SK-N-SH (cell line): ENCODE data around the gene HOMER2. TPM values are rescaled to one million over a fixed set of nuclear protein-coding genes. Genes with fewer than 3 reads are reported as not detected.

Experiments used
- CTCF ChIA-PET: fragments of 300-600, 350-600 bp; formaldehyde crosslinking; extraction: SDS; loops from one replicate; lab custom pipeline; 2021; lab: Yijun Ruan, JAX
- POLR2A ChIA-PET: fragments of 350-600 bp; sonication (Branson Sonifier 250); formaldehyde crosslinking; extraction: SDS; loops from one replicate; lab custom pipeline; 2020; ENCODE audit warnings: antibody characterized with exemption, inconsistent platforms; lab: Yijun Ruan, JAX
- DNase-seq: peaks from one replicate; pipeline ENCODE4 v3.0.0; 2012
- H2AFZ ChIP-seq: fragments of 200-600 bp; sonication (generic); 2 replicates; pipeline ENCODE4 v1.8.1; 2016; ENCODE audit warnings: antibody characterized with exemption, mild to moderate bottlenecking, low read depth
- H3F3A ChIP-seq: fragments of 200-600 bp; sonication (generic); replicated peaks from 2 replicates; pipeline ENCODE3; 2016; ENCODE audit warnings: antibody characterized with exemption, mild to moderate bottlenecking; ENCODE audit not compliant: insufficient read depth
- H3K27ac ChIP-seq, 2 experiments: fragments of 200-500 bp in 1 of 2; fragments of 200-600 bp in 1 of 2; sonication (Bioruptor generic) in 1 of 2; sonication (generic), shearing (Covaris generic) in 1 of 2; 2 replicates each; pipeline versions ENCODE4 v1.5.1 to v1.6.1; 2014 to 2016; ENCODE audit warnings: low read depth in 2 of 2, inconsistent platforms in 1 of 2, low read length in 1 of 2, mild to moderate bottlenecking in 1 of 2, mixed read lengths in 1 of 2
- H3K27me3 ChIP-seq: fragments of 200-600 bp; sonication (generic), shearing (Covaris generic); 2 replicates; pipeline ENCODE4 v1.6.1; 2016; ENCODE audit warnings: mixed run types; ENCODE audit not compliant: insufficient read depth
- H3K36me3 ChIP-seq, 2 experiments: fragments of 200-500 bp in 1 of 2; fragments of 200-600 bp in 1 of 2; sonication (Bioruptor generic) in 1 of 2; sonication (generic) in 1 of 2; replicated peaks in 1 of 2; 2 replicates each; pipeline versions ENCODE3 to v1.5.1; 2014 to 2016; ENCODE audit warnings: low read length in 1 of 2, mild to moderate bottlenecking in 1 of 2; ENCODE audit not compliant: insufficient read depth in 2 of 2, control insufficient read depth in 1 of 2
- H3K4me1 ChIP-seq, 2 experiments: fragments of 200-500 bp in 1 of 2; fragments of 200-600 bp in 1 of 2; sonication (Bioruptor generic) in 1 of 2; sonication (generic), shearing (Covaris generic) in 1 of 2; 2 replicates each; pipeline versions ENCODE4 v1.5.1 to v1.6.1; 2014 to 2016; ENCODE audit warnings: low read depth in 1 of 2, low read length in 1 of 2, mixed run types in 1 of 2; ENCODE audit not compliant: insufficient read depth in 2 of 2, control insufficient read depth in 1 of 2
- H3K4me2 ChIP-seq: fragments of 200-600 bp; sonication (generic), shearing (Covaris generic); 2 replicates; pipeline ENCODE4 v1.6.1; 2017; ENCODE audit warnings: mixed run types
- H3K4me3 ChIP-seq, 2 experiments: fragments of 200-500 bp in 1 of 2; fragments of 200-600 bp in 1 of 2; sonication (Bioruptor generic) in 1 of 2; sonication (generic), shearing (Covaris generic) in 1 of 2; 2 replicates each; pipeline versions ENCODE4 v1.5.1 to v1.8.1; 2014 to 2016; ENCODE audit warnings: low read depth in 2 of 2, inconsistent platforms in 1 of 2, low read length in 1 of 2, mild to moderate bottlenecking in 1 of 2, mixed read lengths in 1 of 2, moderate library complexity in 1 of 2
- H3K79me2 ChIP-seq: fragments of 200-600 bp; sonication (generic); 2 replicates; pipeline ENCODE4 v1.8.1; 2017; ENCODE audit warnings: mild to moderate bottlenecking; ENCODE audit not compliant: insufficient read depth
- H3K9ac ChIP-seq: fragments of 200-600 bp; sonication (generic); 2 replicates; pipeline ENCODE4 v1.6.1; 2017; ENCODE audit warnings: mixed run types
- H3K9me2 ChIP-seq: fragments of 200-600 bp; sonication (generic); 2 replicates; pipeline ENCODE4 v1.6.1; 2017; ENCODE audit warnings: mixed run types
- H3K9me3 ChIP-seq: fragments of 200-600 bp; sonication (generic); 2 replicates; pipeline ENCODE4 v1.6.1; 2017; ENCODE audit warnings: mixed run types, mild to moderate bottlenecking, moderate library complexity
- H4K20me1 ChIP-seq: fragments of 200-600 bp; sonication (generic); 2 replicates; pipeline ENCODE4 v1.6.1; 2017; ENCODE audit warnings: mild to moderate bottlenecking, mixed run types; ENCODE audit not compliant: insufficient read depth
- CHD2 ChIP-seq: fragments of 150-350 bp; IDR thresholded peaks from 2 replicates; pipeline ENCODE4 v1.6.1; 2018; ENCODE audit warnings: low read length; ENCODE audit not compliant: partially characterized antibody
- EP300 ChIP-seq, 2 experiments: IDR thresholded peaks; 2 replicates each; pipeline versions ENCODE4 v1.4.0 to v1.6.1; 2012; ENCODE audit warnings: borderline replicate concordance in 1 of 2, low read depth in 1 of 2, low read length in 1 of 2
- FOSL2 ChIP-seq: IDR thresholded peaks from 2 replicates; pipeline ENCODE4 v1.4.0; 2012; ENCODE audit warnings: low read depth, mild to moderate bottlenecking, moderate library complexity, borderline replicate concordance
- GATA2 ChIP-seq: sonication (generic); formaldehyde crosslinking; IDR thresholded peaks from 2 replicates; pipeline ENCODE4 v1.5.0; 2020; ENCODE audit warnings: mild to moderate bottlenecking, missing genetic modification reagents
- IRF3 ChIP-seq: fragments of 150-350 bp; IDR thresholded peaks from 2 replicates; pipeline ENCODE4 v1.6.1; 2016; ENCODE audit warnings: mild to moderate bottlenecking, low read depth, low read length
- JUND ChIP-seq: IDR thresholded peaks from 2 replicates; pipeline ENCODE4 v1.4.0; 2012
- MAX ChIP-seq: IDR thresholded peaks from 2 replicates; pipeline ENCODE4 v1.4.0; 2012; ENCODE audit warnings: low read depth
- MXI1 ChIP-seq: IDR thresholded peaks from 2 replicates; pipeline ENCODE4 v1.6.1; 2012; ENCODE audit warnings: mild to moderate bottlenecking, low read depth, low read length, improper control_type of control experiment
- PBX3 ChIP-seq: IDR thresholded peaks from 2 replicates; pipeline ENCODE4; 2012
- RAD21 ChIP-seq: IDR thresholded peaks from 2 replicates; pipeline ENCODE4 v1.6.1; 2012; ENCODE audit warnings: mild to moderate bottlenecking, low read length
- REST ChIP-seq: IDR thresholded peaks from 2 replicates; pipeline ENCODE4 v1.6.1; 2012; ENCODE audit warnings: mild to moderate bottlenecking, low read depth, low read length, moderate library complexity
- SMC3 ChIP-seq: IDR thresholded peaks from 2 replicates; pipeline ENCODE4 v1.6.1; 2012; ENCODE audit warnings: low read depth, low read length, improper control_type of control experiment
- TCF12 ChIP-seq: IDR thresholded peaks from 2 replicates; pipeline ENCODE4 v1.4.0; 2012
- TEAD4 ChIP-seq: IDR thresholded peaks from 2 replicates; pipeline ENCODE4 v1.4.0; 2012; ENCODE audit warnings: mild to moderate bottlenecking, borderline replicate concordance; ENCODE audit not compliant: insufficient read depth
- USF1 ChIP-seq: IDR thresholded peaks from 2 replicates; pipeline ENCODE4 v1.4.0; 2012; ENCODE audit warnings: low read depth, borderline replicate concordance
- YY1 ChIP-seq: IDR thresholded peaks from 2 replicates; pipeline ENCODE4 v1.4.0; 2012; ENCODE audit warnings: low read depth, mild to moderate bottlenecking
- ZBTB33 ChIP-seq: IDR thresholded peaks from 2 replicates; pipeline ENCODE4 v1.4.0; 2012; ENCODE audit warnings: low read depth, borderline replicate concordance
- WGBS: methylation state at CpG from one replicate; pipeline ENCODE4 v1.1.6; 2017; ENCODE audit warnings: low lambda C conversion rate; 5-methylcytosine and 5-hydroxymethylcytosine counted together
- polyA plus RNA-seq, 3 experiments: library from polyadenylated mRNA; depleted of rRNA; stranded (reverse); fragments of >200 nt; gene quantifications; 2 replicates each; pipeline ENCODE4 v1.2.3, GENCODE V29; 2012

Gene HOMER2
- polyA plus RNA-seq, 1 of the 3 experiments (the other 2 are of a cell fraction): 7.3 TPM

- Histone ChIP-seq H3K9me3 (no peaks in the 10 kb centered on the region), H3K4me3 (no peak overlapping the region), H3K27me3 (no peaks in the 10 kb centered on the region), H3K4me1 (peaks cover 0 to 13% of the 10 kb centered on the region in 2 experiments), H3K36me3 (peaks cover 52 to 72% of the 10 kb centered on the region in 2 experiments), H3K27ac (no peak overlapping the region), H3K4me2 (no peak overlapping the region), H4K20me1 (no peaks in the 10 kb centered on the region), H3K9me2 (no peaks in the 10 kb centered on the region), H2AFZ (no peak overlapping the region), H3K9ac (no peak overlapping the region), H3K79me2 (no peaks in the 10 kb centered on the region), H3F3A (peaks cover 14% of the 10 kb centered on the region)
- CTCF ChIA-PET: interaction anchor here (1.1 kb wide), 1 partner anchor 172 kb away, joined by 3 read pairs; no protein-coding TSS in a partner anchor
- TF ChIP-seq IRF3: no peak
- TF ChIP-seq CHD2: no peak
- whole genome bisulfite sequencing: 57% methylated on average over 1 of the region's 1 CpG
- DNase-seq: no peak
- POLR2A ChIA-PET: no interaction called here
Measured at GRCh38 chr15:82828075-82828474, 124.4 kb downstream of the HOMER2 start.

- Histone ChIP-seq H3K9me2 (no peaks in the 10 kb centered on the region), H3K36me3 (peaks cover 34 to 73% of the 10 kb centered on the region in 2 experiments), H3K9me3 (no peaks in the 10 kb centered on the region), H3K9ac (no peak overlapping the region), H4K20me1 (no peaks in the 10 kb centered on the region), H3K4me2 (no peak overlapping the region), H3K27ac (no peak overlapping the region), H3K27me3 (no peaks in the 10 kb centered on the region), H3F3A (peaks cover 18% of the 10 kb centered on the region), H2AFZ (no peak overlapping the region), H3K4me1 (0 out of 4 replicates have a peak, but pooled peaks cover 0 to 5% of the 10 kb centered on the region in 2 experiments), H3K4me3 (no peak overlapping the region), H3K79me2 (no peaks in the 10 kb centered on the region; the same call in 1 of the 2 replicates)
- CTCF ChIA-PET: no interaction called here
- DNase-seq: no peak
- 93% methylated on average over 5 of the region's 5 CpGs for WGBS
- POLR2A ChIA-PET: no interaction called here
- TF ChIP-seq SMC3: no peak
- no peak for TF ChIP-seq PBX3
- no peak for TF ChIP-seq ZBTB33
- TF ChIP-seq EP300 (IDR thresholded peaks at IDR 0.05; ENCODE audit: borderline replicate concordance in 1 of 2, low read depth in 1 of 2, low read length in 1 of 2): no peak
- no peak for TF ChIP-seq JUND
- no peak for TF ChIP-seq GATA2 (CRISPR knock-in tag)
- TF ChIP-seq MXI1: no peak
- TF ChIP-seq FOSL2: no peak
- TF ChIP-seq USF1: no peak
- no peak for TF ChIP-seq MAX
- no peak for TF ChIP-seq RAD21
- no peak for TF ChIP-seq REST
- TF ChIP-seq TCF12: no peak
- no peak for TF ChIP-seq TEAD4
- no peak for TF ChIP-seq YY1
Measured at GRCh38 chr15:82823049-82823448, 129.5 kb downstream of the HOMER2 start.
